22Rv1 (cell line): ENCODE results near the gene GNLY.

Source experiments
- H3K27ac ChIP-seq: fragments of 450-650 bp; 2 replicates; pipeline ENCODE4 v1.5.1; 2017
- ZFX ChIP-seq: fragments of 450-650 bp; IDR thresholded peaks from 2 replicates; pipeline ENCODE4 v1.6.1; 2017; ENCODE audit warnings: antibody characterized with exemption, borderline replicate concordance
- TF ChIP-seq, protein P1 (sequence below): fragments of 450-650 bp; IDR thresholded peaks from 2 replicates; pipeline ENCODE4 v1.5.1; 2017; ENCODE audit warnings: mild to moderate bottlenecking

GNLY gene

DNA sequence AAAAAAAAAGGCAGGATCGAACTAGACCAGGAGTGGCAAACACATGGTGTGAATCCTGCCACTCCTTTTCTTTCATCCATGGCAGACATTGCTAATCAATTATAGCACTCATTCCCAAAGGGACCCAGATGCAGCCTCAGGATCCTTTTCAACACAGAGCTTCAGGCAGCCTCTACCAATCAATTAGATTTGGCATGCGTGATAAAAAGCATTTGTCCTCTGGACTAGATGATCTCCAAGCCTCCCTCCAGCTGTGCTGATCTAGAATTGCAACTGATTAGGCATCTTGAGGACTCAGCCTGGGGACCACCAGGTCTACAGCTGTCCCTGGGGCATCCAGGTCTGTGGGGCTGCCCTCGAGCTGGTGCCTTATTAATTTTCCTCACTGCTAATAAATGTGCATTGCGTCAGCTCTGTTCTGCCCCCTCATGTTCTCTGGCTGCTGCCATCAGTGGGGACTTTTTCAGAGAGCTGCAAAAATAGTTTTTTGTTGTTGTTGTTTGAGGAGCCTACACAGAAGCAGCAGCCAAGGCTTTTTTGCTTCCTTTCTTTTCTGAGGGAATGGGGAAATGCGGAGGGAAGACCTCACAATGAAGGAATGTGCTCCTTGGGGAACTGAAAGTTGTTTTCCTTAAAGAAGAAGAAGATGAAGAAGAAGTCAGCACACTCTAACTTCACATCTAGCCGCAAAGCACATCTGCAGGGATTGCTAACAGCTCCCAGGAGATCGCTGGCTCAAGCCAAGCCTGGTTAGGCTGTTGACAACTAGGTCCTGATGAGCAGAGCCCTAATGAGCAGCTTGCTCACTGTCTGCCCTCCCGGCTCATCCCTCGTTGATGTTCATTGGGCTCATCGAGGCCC is 50.8 kb downstream of the GNLY start:
- no peak for TF ChIP-seq ZFX
- TF ChIP-seq, protein P1, sequence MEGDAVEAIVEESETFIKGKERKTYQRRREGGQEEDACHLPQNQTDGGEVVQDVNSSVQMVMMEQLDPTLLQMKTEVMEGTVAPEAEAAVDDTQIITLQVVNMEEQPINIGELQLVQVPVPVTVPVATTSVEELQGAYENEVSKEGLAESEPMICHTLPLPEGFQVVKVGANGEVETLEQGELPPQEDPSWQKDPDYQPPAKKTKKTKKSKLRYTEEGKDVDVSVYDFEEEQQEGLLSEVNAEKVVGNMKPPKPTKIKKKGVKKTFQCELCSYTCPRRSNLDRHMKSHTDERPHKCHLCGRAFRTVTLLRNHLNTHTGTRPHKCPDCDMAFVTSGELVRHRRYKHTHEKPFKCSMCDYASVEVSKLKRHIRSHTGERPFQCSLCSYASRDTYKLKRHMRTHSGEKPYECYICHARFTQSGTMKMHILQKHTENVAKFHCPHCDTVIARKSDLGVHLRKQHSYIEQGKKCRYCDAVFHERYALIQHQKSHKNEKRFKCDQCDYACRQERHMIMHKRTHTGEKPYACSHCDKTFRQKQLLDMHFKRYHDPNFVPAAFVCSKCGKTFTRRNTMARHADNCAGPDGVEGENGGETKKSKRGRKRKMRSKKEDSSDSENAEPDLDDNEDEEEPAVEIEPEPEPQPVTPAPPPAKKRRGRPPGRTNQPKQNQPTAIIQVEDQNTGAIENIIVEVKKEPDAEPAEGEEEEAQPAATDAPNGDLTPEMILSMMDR = no peak
- H3K27ac ChIP-seq = no peak overlapping the region

DNA sequence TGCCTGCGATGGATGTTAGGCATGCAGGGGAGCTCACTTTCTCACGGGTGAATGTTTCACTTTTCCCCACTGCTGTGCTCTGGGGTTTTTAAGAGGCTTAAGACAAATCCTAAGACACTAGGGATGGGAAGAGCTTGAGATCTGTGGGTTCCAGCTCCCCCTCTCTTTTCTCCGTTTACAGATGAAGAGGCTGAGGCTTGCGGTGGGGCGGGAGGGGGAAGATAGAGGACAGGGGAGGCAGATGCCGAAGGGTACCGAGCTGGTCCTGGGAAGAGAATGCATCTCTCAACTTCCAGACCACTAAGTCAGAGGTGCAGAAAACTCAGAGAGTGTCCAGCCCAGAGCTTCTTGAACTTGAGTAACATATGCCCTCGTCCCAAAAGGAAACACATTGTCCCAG is 51.5 kb downstream of the GNLY start:
- TF ChIP-seq ZFX = no peak
- no peak overlapping the region for H3K27ac ChIP-seq

DNA sequence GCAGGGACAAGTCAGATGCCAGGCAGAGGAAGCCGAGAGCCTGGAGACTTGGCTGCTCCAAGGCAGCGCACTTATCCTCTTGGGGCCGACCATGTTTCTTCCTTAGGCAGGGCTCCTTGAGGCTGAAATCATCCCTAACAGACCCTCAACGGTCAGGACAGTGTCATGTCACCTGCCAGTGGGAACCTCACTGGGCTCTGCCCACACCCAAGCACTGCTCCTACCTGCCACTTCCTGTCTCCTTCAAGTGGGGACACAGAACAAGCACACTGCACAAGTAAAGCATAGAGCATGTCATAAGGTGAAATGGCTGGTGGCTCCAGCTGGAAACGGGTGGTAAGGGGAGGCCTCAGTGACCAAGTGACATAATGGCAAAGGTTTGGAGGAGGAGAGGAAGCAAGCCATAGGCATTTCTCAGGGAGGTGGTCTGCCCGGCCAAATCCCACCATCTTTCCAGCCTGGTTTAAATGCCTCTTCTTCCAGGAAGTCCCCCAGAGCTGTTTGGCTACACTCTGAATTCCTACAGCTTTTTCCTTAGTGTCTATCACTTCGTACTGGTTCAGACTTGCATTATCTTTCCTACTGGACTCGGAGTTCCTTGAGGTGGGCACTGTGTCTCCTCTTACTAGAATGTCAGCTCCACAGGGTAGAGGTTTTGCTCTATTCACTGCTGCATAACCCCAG is 52.3 kb downstream of the GNLY start:
- no peak overlapping the region for H3K27ac ChIP-seq
- TF ChIP-seq, protein P1 = no peak
- TF ChIP-seq ZFX = no peak

DNA sequence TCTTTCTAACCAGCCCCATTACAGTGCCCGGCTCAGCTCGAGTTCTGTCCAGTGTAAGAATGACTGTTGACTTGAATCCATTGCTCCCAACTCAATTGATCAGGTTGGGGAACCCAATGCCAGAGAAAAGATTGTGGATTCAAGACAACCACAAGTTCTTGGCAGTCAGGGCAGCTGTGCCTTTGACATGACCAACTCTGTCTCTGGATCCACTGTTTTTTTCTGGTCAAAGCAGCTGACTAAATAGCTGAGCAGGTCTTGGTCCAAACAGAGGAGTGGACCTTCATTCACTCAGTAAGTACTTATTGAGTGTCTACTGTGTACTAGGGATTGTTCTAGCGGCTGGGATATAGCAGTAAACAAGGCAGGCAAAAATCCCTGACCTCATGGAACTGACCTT is 53.3 kb downstream of the GNLY start:
- no peak for TF ChIP-seq ZFX
- TF ChIP-seq, protein P1 = no peak
- H3K27ac ChIP-seq = no peak overlapping the region

DNA sequence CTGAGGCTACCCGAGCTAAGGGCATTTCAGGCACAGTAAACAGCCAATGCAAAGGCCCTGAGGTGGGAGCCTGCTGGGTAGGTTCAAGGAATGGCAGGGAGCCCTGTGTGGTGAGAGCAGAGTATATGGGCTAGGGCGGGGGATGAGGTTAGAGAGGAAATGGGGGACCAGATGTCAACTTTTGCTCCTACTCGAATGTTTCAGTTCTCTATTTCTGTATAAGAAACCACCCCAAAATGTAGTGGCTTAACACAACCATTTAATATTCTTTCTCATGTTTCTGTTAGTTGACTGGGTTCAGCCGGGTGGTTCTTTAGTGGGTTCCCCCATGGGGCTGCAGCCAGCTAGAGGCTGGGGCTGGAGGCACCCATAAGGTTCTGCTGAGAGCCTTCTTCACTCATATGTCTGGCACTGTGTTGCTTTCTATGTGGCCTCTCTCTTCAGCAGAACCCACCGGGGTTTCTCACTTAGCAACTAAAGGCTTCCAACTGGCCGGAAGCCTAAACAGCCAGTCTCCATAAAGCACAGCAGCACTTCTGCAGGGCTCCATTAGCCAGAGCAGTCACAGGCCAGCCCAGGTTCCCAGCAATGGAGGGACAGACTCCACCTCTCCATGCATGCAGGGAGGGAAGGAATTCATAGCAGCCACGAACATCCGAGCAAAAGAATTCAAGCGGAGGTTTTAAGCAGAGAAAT is 54.0 kb downstream of the GNLY start:
- H3K27ac ChIP-seq = no peak overlapping the region
- TF ChIP-seq, protein P1 = no peak
- TF ChIP-seq ZFX = no peak
